ENCODE results near the gene APEH.

The APEH gene

DNA sequence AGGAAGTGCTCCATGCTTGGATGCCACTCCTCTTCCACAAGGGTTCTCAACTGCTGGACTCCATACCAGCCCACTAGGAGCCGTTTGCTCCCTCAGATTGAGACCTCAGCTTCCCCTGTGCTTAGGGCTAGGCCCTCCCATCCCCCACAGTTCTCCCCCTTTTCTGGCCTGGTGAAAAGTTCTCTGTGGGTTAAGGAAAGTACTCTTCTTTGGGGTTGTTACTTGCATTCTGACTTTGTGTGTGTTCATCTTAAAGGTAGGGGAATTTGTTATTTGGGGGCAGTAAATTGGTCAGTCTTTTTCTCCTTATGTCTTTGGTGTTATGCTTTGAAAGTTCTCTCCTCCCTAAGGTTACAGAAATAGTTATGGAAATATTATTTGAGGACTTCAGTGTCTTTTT lies 24.0 kb upstream of the APEH start:
- DNase-seq (ENCODE audit: insufficient read length, low spot score) (no peak), FAIRE-seq (no peak)

DNA sequence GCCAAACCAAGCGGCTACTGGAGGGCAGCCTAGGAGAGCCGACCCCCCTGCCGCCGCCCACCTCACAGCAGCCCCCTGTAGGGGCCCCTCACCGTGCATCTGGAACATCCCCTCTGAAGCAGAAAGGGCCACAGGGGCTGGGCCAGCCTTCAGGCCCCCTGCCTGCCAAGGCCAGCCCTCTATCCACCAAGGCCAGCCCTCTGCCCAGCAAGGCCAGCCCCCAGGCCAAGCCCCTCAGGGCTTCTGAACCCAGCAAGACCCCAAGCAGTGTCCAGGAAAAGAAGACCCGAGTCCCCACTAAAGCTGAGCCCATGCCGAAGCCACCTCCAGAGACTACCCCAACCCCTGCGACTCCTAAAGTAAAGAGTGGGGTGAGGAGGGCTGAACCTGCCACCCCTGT lies 23.5 kb upstream of the APEH start:
- DNase-seq (ENCODE audit: insufficient read length, low spot score) (no peak), FAIRE-seq (no peak)

DNA sequence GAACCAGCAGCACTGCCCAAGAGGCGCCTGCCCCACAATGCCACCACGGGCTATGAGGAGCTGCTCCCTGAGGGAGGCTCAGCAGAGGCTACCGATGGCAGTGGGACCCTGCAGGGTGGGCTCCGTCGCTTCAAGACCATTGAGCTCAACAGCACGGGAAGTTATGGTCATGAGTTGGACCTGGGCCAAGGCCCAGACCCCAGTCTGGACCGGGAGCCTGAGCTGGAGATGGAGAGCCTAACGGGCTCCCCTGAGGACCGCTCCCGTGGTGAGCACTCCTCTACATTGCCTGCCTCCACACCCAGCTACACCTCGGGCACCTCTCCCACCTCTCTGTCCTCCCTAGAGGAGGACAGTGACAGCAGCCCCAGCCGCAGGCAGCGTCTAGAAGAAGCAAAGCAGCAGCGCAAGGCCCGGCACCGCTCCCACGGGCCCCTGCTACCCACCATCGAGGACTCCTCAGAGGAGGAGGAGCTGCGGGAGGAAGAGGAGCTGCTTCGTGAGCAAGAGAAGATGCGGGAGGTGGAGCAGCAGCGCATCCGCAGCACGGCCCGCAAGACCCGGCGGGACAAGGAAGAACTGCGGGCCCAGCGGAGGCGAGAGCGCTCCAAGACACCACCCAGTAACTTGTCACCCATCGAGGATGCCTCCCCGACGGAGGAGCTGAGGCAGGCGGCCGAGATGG lies 21.8 kb upstream of the APEH start:
- FAIRE-seq (no peak), DNase-seq (ENCODE audit: insufficient read length, low spot score) (no peak)

DNA sequence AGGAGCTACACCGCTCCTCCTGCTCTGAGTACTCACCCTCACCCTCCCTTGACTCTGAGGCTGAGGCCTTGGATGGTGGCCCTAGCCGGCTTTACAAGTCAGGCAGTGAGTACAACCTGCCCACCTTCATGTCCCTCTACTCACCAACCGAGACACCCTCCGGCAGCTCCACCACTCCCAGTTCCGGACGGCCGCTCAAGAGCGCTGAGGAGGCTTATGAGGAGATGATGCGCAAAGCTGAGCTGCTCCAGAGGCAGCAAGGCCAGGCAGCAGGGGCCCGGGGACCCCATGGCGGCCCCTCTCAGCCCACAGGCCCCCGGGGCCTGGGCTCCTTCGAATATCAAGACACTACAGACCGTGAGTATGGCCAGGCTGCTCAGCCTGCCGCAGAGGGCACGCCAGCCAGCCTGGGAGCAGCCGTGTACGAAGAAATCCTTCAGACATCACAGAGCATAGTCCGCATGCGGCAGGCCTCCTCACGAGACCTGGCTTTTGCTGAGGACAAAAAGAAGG lies 21.2 kb upstream of the APEH start:
- FAIRE-seq (no peak), DNase-seq (ENCODE audit: insufficient read length, low spot score) (no peak)

DNA sequence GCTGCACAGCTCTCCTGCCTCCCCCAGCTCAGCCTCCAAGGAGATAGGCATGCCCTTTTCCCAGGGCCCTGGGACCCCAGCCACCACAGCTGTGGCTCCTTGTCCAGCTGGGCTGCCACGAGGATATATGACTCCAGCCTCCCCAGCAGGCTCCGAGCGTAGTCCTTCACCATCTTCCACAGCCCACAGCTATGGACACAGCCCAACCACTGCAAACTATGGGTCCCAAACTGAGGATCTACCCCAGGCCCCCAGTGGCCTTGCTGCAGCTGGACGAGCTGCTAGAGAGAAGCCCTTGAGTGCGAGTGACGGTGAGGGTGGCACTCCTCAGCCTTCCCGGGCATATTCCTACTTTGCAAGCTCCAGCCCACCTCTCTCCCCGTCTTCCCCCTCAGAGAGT lies 20.5 kb upstream of the APEH start:
- DNase-seq (ENCODE audit: insufficient read length, low spot score), result no peak
- no peak for FAIRE-seq

DNA sequence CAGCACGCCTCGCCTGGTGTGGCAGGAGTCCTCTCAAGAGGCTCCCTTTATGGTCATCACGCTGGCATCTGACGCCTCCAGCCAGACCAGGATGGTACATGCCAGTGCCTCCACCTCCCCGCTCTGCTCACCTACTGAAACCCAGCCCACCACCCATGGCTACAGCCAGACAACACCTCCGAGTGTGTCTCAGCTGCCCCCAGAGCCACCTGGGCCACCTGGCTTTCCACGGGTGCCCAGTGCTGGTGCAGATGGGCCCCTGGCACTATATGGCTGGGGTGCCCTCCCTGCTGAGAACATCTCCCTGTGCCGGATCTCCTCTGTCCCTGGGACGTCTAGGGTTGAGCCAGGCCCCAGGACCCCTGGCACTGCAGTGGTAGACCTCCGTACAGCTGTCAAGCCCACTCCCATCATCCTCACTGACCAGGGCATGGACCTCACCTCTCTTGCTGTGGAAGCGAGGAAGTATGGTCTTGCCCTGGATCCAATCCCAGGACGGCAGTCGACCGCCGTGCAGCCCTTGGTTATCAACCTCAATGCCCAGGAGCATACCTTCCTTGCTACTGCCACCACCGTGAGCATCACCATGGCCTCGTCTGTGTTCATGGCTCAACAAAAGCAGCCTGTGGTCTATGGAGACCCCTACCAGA lies 19.9 kb upstream of the APEH start:
- FAIRE-seq, result no peak

DNA sequence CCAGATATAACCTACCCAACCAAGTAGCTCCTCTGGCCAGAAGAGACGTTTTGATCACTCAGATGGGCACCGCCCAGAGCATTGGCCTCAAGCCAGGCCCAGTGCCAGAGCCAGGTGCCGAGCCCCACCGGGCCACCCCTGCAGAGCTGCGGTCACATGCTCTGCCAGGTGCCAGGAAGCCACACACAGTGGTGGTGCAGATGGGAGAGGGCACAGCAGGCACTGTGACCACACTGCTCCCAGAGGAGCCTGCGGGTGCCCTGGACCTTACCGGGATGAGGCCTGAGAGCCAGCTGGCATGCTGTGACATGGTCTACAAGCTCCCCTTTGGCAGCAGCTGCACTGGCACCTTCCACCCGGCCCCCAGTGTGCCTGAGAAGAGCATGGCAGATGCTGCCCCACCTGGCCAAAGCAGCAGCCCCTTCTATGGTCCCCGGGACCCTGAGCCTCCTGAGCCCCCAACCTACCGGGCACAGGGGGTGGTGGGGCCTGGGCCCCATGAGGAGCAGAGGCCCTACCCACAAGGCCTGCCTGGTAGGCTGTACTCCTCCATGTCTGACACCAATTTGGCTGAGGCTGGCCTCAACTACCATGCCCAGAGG lies 19.1 kb upstream of the APEH start:
- FAIRE-seq (no peak), DNase-seq (ENCODE audit: insufficient read length, low spot score) (no peak)

More for the DNA sequence above, 19.9 kb upstream of the APEH start:
- no peak for DNase-seq (ENCODE audit: insufficient read length, low spot score)

DNA sequence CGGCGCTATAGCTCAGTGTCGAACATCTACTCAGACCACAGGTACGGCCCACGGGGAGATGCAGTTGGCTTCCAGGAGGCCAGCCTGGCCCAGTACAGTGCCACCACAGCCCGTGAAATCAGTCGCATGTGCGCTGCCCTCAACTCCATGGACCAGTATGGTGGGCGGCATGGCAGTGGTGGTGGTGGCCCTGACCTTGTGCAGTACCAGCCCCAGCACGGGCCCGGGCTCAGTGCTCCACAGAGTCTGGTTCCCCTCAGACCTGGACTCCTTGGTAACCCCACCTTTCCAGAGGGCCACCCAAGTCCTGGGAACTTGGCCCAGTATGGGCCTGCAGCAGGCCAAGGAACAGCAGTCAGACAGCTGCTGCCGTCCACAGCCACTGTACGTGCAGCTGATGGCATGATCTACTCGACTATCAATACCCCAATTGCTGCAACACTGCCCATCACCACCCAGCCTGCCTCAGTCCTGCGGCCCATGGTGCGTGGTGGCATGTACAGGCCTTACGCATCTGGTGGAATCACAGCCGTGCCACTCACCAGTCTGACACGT lies 18.3 kb upstream of the APEH start:
- DNase-seq (ENCODE audit: insufficient read length, low spot score) (no peak), FAIRE-seq (no peak)

DNA sequence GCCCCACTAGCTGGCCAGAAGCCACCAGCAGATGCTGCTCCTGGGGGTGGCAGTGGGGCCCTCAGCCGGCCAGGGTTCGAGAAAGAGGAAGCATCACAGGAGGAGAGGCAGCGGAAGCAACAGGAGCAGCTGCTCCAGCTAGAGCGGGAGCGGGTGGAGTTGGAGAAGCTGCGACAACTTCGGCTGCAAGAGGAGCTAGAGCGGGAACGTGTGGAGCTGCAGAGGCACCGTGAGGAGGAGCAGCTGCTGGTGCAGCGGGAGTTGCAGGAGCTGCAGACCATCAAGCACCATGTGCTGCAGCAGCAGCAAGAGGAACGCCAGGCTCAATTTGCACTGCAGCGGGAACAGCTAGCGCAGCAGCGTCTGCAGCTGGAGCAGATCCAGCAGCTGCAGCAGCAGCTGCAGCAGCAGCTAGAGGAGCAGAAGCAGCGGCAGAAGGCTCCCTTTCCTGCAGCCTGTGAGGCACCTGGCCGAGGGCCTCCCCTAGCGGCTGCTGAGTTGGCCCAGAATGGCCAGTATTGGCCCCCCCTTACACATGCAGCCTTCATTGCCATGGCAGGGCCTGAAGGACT lies 17.5 kb upstream of the APEH start:
- DNase-seq (ENCODE audit: insufficient read length, low spot score), result no peak
- no peak for FAIRE-seq

DNA sequence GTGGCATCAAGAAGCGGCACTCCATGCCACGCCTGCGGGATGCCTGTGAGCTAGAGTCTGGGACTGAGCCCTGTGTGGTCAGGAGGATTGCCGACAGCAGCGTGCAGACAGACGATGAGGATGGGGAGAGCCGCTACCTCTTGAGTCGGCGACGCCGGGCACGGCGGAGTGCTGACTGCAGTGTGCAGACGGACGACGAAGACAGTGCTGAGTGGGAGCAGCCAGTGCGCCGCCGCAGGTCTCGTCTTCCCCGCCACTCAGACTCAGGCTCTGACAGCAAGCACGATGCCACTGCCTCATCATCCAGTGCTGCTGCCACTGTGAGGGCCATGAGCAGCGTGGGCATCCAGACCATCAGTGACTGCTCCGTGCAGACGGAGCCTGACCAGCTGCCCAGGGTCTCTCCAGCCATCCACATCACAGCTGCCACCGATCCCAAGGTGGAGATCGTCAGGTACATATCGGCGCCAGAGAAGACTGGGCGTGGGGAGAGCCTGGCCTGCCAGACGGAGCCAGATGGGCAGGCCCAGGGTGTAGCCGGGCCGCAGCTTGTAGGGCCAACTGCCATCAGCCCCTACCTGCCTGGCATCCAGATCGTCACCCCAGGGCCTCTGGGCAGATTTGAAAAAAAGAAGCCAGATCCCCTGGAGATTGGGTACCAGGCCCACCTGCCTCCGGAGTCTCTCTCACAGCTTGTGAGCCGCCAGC lies 16.8 kb upstream of the APEH start:
- FAIRE-seq (no peak), DNase-seq (ENCODE audit: insufficient read length, low spot score) (no peak)

DNA sequence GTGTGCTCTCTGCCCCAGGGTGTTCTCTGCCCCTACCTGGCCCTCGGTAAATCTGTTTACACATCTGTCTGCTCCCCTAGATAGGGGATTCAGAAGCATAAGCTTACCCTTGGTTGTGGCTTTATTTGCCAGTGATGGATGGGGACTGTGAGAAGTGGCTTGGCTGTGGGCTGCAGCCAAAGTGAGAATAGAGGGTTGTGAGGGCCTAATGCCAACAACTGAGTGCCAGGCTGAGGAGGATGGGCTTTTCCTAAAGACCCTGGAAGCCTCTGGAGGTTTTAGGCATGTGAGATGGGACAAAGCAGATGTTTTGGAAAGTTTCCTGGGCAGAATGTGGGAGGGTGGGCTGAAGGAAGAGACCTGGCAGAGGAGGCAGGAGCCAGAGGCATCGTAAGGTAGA lies 15.4 kb upstream of the APEH start:
- FAIRE-seq, result no peak

DNA sequence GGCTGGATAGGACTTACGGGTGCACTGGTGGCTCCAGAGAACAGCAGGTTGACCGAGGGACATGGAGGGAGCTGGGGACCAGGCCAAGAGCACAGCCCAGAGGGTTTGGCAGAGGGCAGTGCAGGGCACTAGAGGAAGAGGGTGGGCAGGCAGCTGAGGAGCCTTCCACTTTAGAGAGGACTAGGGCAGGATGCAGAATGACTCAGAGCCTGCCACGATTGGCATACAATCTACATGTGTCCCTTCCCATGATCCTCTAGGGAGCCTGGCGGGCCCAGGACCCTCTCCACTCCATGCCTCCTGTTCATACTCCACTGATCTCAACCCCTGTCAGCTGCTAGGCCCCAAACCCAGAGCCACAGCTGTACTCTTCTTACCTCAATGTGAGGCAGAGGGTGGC lies 14.4 kb upstream of the APEH start:
- DNase-seq (ENCODE audit: insufficient read length, low spot score) (no peak), FAIRE-seq (no peak)

More for the DNA sequence above, 15.4 kb upstream of the APEH start:
- no peak for DNase-seq (ENCODE audit: insufficient read length, low spot score)

DNA sequence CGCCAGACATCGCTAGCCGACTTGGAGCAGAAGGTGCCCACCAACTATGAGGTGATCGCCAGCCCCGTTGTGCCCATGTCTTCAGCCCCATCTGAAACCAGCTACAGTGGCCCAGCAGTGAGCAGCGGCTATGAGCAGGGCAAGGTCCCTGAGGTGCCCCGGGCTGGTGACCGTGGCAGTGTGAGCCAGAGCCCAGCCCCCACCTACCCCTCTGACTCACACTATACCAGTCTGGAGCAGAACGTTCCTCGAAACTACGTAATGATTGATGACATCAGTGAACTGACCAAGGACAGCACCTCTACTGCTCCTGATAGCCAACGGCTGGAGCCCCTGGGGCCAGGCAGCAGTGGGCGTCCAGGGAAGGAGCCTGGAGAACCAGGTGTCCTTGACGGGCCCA lies 12.9 kb upstream of the APEH start:
- DNase-seq (ENCODE audit: insufficient read length, low spot score) (no peak), FAIRE-seq (no peak)

DNA sequence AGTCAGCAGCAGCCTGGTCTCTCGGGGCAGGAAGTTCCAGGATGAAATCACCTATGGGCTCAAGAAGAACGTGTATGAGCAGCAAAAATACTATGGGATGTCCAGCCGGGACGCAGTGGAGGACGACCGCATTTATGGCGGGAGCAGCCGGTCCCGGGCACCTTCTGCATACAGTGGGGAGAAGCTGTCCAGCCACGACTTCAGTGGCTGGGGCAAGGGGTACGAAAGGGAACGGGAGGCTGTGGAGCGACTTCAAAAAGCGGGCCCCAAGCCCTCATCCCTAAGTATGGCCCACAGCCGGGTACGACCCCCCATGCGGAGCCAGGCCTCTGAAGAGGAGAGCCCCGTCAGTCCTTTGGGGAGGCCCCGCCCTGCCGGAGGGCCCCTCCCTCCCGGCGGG lies 12.1 kb upstream of the APEH start:
- no peak for DNase-seq (ENCODE audit: insufficient read length, low spot score)
- FAIRE-seq, result no peak

DNA sequence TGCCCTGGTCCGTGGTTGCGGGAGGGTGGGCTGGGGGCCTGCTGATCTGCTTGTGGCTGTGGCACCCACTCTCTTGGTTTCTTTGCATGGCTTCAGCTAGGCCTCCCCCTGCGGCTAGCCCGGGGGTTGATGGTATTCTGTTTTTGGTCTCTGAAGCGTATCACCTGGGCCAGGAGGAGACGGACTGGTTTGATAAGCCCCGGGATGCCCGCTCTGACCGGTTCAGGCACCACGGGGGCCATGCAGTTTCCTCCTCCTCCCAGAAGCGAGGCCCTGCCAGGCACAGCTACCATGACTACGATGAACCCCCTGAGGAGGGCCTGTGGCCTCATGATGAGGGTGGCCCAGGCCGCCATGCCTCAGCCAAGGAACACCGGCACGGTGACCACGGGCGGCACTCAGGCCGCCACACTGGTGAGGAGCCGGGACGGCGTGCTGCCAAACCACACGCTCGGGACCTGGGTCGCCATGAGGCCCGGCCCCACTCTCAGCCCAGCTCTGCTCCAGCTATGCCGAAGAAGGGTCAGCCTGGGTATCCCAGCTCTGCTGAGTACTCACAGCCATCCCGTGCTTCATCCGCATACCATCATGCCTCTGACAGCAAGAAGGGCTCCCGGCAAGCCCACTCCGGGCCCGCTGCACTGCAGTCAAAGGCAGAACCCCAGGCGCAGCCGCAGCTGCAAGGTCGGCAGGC lies 11.3 kb upstream of the APEH start:
- DNase-seq (ENCODE audit: insufficient read length, low spot score) (no peak), FAIRE-seq (no peak)

DNA sequence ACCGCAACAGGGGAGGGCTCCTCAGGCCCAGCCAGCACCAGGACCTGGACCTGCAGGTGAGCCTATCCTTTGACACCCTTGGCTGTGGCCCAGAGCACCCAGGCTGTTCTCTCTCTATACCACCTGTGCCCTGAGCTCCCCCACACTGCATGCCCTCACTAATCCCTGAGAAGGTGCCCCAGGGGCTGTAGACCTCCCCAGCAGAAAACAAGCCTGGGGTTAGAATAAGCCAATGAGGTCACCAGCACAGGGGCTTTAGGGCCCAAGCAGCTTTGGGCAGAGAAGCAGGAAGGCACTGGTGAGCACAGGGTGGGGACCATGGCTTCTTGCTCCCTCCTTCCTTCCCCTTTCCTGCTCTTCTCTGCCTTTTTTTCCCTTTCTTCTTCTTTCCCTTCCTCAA lies 10.3 kb upstream of the APEH start:
- no peak for DNase-seq (ENCODE audit: insufficient read length, low spot score)
- FAIRE-seq, result no peak

DNA sequence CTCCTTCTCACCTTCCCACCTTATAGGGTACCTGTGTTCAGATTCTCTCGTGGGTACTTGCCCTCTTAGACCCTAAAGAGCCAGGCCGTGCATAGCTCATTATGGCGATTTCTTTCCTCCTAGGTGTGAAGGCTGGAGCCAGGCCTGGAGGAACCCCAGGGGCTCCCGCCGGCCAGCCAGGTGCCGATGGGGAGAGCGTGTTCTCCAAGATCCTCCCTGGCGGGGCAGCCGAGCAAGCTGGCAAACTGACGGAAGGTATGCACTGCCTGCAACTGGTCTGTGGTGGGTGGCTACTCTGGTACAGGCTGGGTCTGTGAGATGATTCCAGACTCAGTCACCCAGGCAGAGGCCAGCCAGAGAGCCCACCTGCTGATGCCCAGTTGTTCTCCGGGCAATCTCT lies 9.9 kb upstream of the APEH start:
- FAIRE-seq (no peak), DNase-seq (ENCODE audit: insufficient read length, low spot score) (no peak)

DNA sequence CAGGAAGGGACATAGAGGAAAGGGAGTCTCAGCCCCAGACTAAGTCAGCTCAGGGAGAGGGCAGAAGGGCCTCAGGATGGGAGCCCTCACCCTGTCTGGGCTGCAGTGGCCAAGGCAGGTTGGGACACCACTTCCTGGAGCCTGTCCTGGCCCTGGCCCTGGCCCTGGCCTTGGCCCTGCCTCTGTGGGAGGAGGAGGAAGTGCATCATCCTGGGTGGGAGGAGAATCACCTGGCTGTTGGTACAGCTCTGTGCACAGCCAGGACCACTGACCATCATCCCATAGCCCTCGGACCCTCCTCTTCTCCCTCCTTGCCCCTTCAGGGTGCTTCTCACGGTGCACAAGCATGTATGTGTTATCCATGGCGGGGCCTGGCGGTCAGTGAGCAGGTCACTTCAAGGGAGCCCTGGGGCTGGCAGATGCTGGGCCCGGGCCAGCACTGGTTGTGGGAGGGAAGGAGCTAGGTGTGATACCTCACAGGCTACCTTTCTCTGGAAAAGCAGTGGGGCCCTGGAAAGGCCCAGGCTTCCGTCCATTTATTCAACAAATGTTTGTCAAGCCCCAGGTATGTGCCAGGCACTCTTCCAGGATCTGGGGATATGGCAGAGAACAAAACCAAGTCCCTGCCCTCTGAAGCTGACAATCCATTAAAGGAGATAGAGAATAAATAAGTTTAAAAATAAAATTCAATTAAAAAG lies 8.2 kb upstream of the APEH start:
- FAIRE-seq (no peak), DNase-seq (ENCODE audit: insufficient read length, low spot score) (no peak)

DNA sequence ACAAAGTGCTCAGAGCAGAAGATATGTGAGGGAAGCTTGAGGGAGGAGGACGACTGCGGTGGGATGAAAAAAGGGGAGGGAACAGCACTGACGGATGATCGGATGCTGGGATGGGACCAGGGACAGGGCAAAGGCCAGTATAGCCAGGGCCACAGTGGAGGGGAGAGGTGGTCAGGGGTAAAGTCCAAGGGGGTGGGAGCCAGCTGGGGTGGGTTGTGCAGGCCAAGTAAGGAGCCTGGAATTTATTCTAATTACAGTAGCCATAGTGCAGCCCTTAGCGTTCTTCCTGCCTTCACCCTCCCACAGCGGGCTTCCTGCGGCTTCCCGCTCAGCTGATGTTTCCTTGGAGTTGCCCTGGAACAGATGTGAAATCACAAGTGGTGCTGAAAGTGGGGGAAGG lies 7.6 kb upstream of the APEH start:
- DNase-seq (ENCODE audit: insufficient read length, low spot score), result no peak

More for the DNA sequence above, 7.6 kb upstream of the APEH start:
- FAIRE-seq, result no peak

Measured in GM19239 (cell line).